WERI-Rb-1 (cell line): ENCODE data around the gene MAGEA10.

Source experiments
- DNase-seq: peaks from one replicate; pipeline ENCODE4 v3.0.0-alpha.2; 2020
- H3K27ac ChIP-seq: fragments of 250-450 bp; sonication (Bioruptor Pico); 2 replicates; pipeline ENCODE4 v1.5.1; 2020; ENCODE audit warnings: mild to moderate bottlenecking, moderate library complexity
- H3K27me3 ChIP-seq: fragments of 250-450 bp; sonication (Bioruptor Pico); 2 replicates; pipeline ENCODE4 v1.5.1; 2021; ENCODE audit warnings: mild to moderate bottlenecking, low read depth, moderate library complexity; ENCODE audit not compliant: insufficient read depth, severe bottlenecking
- H3K36me3 ChIP-seq: fragments of 250-450 bp; sonication (Bioruptor Pico); 2 replicates; pipeline ENCODE4 v1.5.1; 2020; ENCODE audit warnings: mild to moderate bottlenecking, moderate library complexity
- H3K4me3 ChIP-seq: 2 replicates; pipeline ENCODE4 v1.5.1; 2011; ENCODE audit warnings: low read depth, mild to moderate bottlenecking, control low read depth, low read length
- H3K9me3 ChIP-seq: fragments of 250-450 bp; sonication (Bioruptor Pico); 2 replicates; pipeline ENCODE4 v1.5.1; 2021; ENCODE audit warnings: mild to moderate bottlenecking, moderate library complexity; ENCODE audit not compliant: severe bottlenecking
- TF ChIP-seq, protein P1 (sequence below): IDR thresholded peaks from 2 replicates; pipeline ENCODE4 v1.5.1; 2011; ENCODE audit warnings: low read depth, mild to moderate bottlenecking, control low read depth, inconsistent platforms, low read length

Gene MAGEA10

DNA sequence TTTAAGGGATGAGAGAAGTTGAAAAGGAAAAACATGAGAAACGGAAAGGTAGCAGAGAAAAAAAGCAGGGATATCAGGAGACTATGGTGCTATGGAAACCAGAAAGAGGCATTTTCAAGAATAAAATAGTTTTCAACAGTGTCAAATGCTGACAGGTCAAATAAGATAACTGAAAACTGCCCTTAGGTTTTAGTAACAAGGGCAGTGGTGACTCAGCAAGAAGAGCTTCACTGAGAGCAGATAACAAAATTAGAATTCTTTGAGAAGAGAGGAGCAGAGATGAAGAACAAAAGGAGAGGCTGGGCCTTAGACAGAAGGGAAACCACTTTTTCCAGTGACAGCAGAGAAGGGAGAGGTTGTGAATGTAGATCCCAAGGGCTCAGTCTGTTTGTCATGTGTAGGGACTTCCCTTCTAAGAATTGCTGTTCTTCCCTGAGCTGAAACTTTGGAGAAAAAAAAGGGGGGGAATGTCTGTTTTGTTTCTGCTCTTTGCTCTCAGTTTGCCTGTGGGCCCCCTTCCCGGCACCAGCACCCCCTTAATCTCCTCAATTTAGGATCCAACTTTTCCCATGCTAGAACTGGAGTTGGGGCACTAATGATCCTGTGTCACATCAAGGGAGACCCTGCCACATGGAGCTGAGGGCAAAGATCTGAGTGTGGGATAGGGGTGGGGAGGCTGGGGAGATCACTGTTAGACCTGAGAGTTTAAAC lies 26.8 kb upstream of the MAGEA10 start:
- Histone ChIP-seq H3K36me3 (no peaks in the 10 kb centered on the region), H3K27ac (no peak overlapping the region), H3K4me3 (no peak overlapping the region), H3K9me3 (no peaks in the 10 kb centered on the region), H3K27me3 (peaks cover 82% of the 10 kb centered on the region)
- DNase-seq: no peak
- TF ChIP-seq, protein P1, sequence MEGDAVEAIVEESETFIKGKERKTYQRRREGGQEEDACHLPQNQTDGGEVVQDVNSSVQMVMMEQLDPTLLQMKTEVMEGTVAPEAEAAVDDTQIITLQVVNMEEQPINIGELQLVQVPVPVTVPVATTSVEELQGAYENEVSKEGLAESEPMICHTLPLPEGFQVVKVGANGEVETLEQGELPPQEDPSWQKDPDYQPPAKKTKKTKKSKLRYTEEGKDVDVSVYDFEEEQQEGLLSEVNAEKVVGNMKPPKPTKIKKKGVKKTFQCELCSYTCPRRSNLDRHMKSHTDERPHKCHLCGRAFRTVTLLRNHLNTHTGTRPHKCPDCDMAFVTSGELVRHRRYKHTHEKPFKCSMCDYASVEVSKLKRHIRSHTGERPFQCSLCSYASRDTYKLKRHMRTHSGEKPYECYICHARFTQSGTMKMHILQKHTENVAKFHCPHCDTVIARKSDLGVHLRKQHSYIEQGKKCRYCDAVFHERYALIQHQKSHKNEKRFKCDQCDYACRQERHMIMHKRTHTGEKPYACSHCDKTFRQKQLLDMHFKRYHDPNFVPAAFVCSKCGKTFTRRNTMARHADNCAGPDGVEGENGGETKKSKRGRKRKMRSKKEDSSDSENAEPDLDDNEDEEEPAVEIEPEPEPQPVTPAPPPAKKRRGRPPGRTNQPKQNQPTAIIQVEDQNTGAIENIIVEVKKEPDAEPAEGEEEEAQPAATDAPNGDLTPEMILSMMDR: no peak

GRCh38 chrX:152157042-152157441 lies 18.7 kb upstream of the MAGEA10 start:
- TF ChIP-seq, protein P1: no peak
- no peak for DNase-seq
- Histone ChIP-seq H3K27ac (no peak overlapping the region), H3K4me3 (no peak overlapping the region), H3K36me3 (no peaks in the 10 kb centered on the region), H3K27me3 (peaks cover 80% of the 10 kb centered on the region), H3K9me3 (no peaks in the 10 kb centered on the region)

GRCh38 chrX:152155766-152156310 lies 17.5 kb upstream of the MAGEA10 start:
- Histone ChIP-seq H3K27ac (no peak overlapping the region), H3K27me3 (peaks cover 75% of the 10 kb centered on the region)

GRCh38 chrX:152154050-152154449 lies 15.7 kb upstream of the MAGEA10 start:
- Histone ChIP-seq H3K4me3 (no peak overlapping the region), H3K27ac (no peak overlapping the region), H3K9me3 (no peaks in the 10 kb centered on the region), H3K27me3 (peaks cover 76% of the 10 kb centered on the region), H3K36me3 (no peaks in the 10 kb centered on the region)
- TF ChIP-seq, protein P1: no peak
- no peak for DNase-seq

More at GRCh38 chrX:152155766-152156310, 17.5 kb upstream of the MAGEA10 start:
- Histone ChIP-seq H3K9me3 (no peaks in the 10 kb centered on the region), H3K4me3 (no peak overlapping the region), H3K36me3 (no peaks in the 10 kb centered on the region)
- TF ChIP-seq, protein P1: no peak
- no peak for DNase-seq

DNA sequence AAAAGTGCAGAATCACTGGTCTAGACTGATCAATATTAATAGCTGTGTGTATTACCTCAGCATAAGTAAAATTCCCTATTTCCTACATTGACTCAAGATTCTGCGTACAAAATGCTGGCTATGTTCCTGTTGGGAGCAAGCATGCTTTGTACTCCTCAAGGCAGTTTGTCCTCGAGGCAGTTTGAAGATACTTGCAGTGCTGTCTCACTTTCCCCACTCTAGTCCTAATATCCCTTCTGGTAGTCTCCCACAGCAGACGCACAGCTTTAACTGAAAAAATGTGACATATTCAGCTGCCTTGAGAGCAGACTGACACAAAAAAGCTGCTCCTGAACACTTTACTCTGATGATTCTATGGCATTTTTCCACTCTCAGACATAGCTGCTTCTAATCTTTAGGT lies 12.9 kb upstream of the MAGEA10 start:
- peaks cover 61% of the 10 kb centered on the region for H3K27me3 ChIP-seq
- no peaks in the 10 kb centered on the region for H3K9me3 ChIP-seq
- no peak overlapping the region for H3K27ac ChIP-seq
- TF ChIP-seq, protein P1: no peak
- H3K4me3 ChIP-seq: no peak overlapping the region
- DNase-seq: no peak
- H3K36me3 ChIP-seq: no peaks in the 10 kb centered on the region
